H1 (cell line): ENCODE results near the gene YIPF6. TPM values are rescaled to one million over a fixed set of nuclear protein-coding genes. Genes with fewer than 3 reads are reported as not detected.

ENCODE experiments used
- CTCF ChIA-PET: fragments of 300-600 bp; sonication (Branson Sonifier 250); formaldehyde crosslinking; loops from one replicate; lab custom pipeline; 2021; ENCODE audit not compliant: partially characterized antibody; lab: Charles Lee
- POLR2A ChIA-PET: fragments of 300-600 bp; sonication (Branson Sonifier 250); formaldehyde crosslinking; loops from one replicate; lab custom pipeline; 2021; ENCODE audit warnings: inconsistent platforms; ENCODE audit not compliant: partially characterized antibody; lab: Charles Lee
- DNase-seq, 2 experiments: peaks; one replicate each; pipeline versions ENCODE4 v3.0.0 to v3.0.0-alpha.2; 2010 to 2022; ENCODE audit warnings: low spot score in 2 of 2, low read depth in 1 of 2, mixed read lengths in 1 of 2
- FAIRE-seq: peaks from 2 replicates; lab custom pipeline; 2011; peaks lifted over from hg19 to GRCh38; lab: Jason Lieb, UNC
- H2AFZ ChIP-seq: 2 replicates; pipeline ENCODE4 v1.8.1; 2012; ENCODE audit warnings: low read length, inconsistent platforms
- H2AK5ac ChIP-seq: 2 replicates; pipeline ENCODE4 v1.6.1; 2013; ENCODE audit warnings: low read depth, low read length
- H2BK120ac ChIP-seq: replicated peaks from 2 replicates; pipeline ENCODE3; 2013; ENCODE audit warnings: low read depth, low read length, inconsistent platforms
- H2BK12ac ChIP-seq: 2 replicates; pipeline ENCODE4 v1.6.1; 2013; ENCODE audit warnings: low read depth, low read length
- H2BK15ac ChIP-seq: 2 replicates; pipeline ENCODE4 v1.6.1; 2013; ENCODE audit warnings: low read length
- H2BK20ac ChIP-seq: 2 replicates; pipeline ENCODE4 v1.6.1; 2013; ENCODE audit warnings: low read length
- H2BK5ac ChIP-seq: 2 replicates; pipeline ENCODE4 v1.6.1; 2013; ENCODE audit warnings: low read depth, low read length
- H3K14ac ChIP-seq: 2 replicates; pipeline ENCODE4 v1.6.1; 2013; ENCODE audit warnings: inconsistent platforms; ENCODE audit not compliant: insufficient read length
- H3K18ac ChIP-seq: 2 replicates; pipeline ENCODE4 v1.6.1; 2013; ENCODE audit warnings: low read length; ENCODE audit errors: extremely low read depth
- H3K23ac ChIP-seq: 2 replicates; pipeline ENCODE4 v1.6.1; 2013; ENCODE audit warnings: inconsistent platforms; ENCODE audit not compliant: insufficient read length
- H3K23me2 ChIP-seq: 2 replicates; pipeline ENCODE4 v1.6.1; 2013; ENCODE audit warnings: low read depth, low read length
- H3K27ac ChIP-seq: 2 replicates; pipeline ENCODE4 v1.6.1; 2011; ENCODE audit warnings: low read depth, low read length, inconsistent platforms
- H3K27me3 ChIP-seq, 4 experiments: replicated peaks in 1 of 4; 1 replicate in 1 of 4; 2 replicates in 3 of 4; pipeline versions ENCODE4 v1.6.1 to v1.8.1; 2011 to 2013; ENCODE audit warnings: low read length in 3 of 4, mild to moderate bottlenecking in 3 of 4, inconsistent platforms in 2 of 4, mixed read lengths in 2 of 4, moderate library complexity in 1 of 4; ENCODE audit not compliant: control insufficient read depth in 3 of 4, insufficient read depth in 3 of 4; ENCODE audit errors: extremely low read depth in 1 of 4
- H3K36me3 ChIP-seq, 4 experiments: 2 replicates each; pipeline versions ENCODE4 v1.6.1 to v1.8.1; 2011 to 2013; ENCODE audit warnings: mild to moderate bottlenecking in 4 of 4, low read length in 3 of 4, moderate library complexity in 2 of 4, control low read depth in 1 of 4, inconsistent platforms in 1 of 4; ENCODE audit not compliant: insufficient read depth in 4 of 4, control insufficient read depth in 2 of 4
- H3K4ac ChIP-seq: replicated peaks from 2 replicates; pipeline ENCODE3; 2013; ENCODE audit warnings: low read length, low read depth, mixed read lengths, inconsistent platforms; ENCODE audit not compliant: insufficient read length
- H3K4me1 ChIP-seq, 4 experiments: replicated peaks in 1 of 4; 1 replicate in 1 of 4; 2 replicates in 3 of 4; pipeline versions ENCODE4 v1.6.1 to v1.8.1; 2011 to 2013; ENCODE audit warnings: low read length in 3 of 4, inconsistent platforms in 2 of 4, mixed read lengths in 1 of 4; ENCODE audit not compliant: insufficient read depth in 4 of 4, control insufficient read depth in 3 of 4
- H3K4me2 ChIP-seq, 2 experiments: 2 replicates each; pipeline versions ENCODE4 v1.6.1 to v1.8.1; 2011 to 2013; ENCODE audit warnings: low read depth in 2 of 2, low read length in 2 of 2, control low read depth in 1 of 2, inconsistent platforms in 1 of 2, mild to moderate bottlenecking in 1 of 2; ENCODE audit not compliant: insufficient read depth in 1 of 2
- H3K4me3 ChIP-seq, 4 experiments: fragments of 200-600, 300-600 bp in 1 of 4; sonication (generic), shearing (Covaris generic), sonication (Bioruptor Twin) in 1 of 4; 2 replicates each; pipeline versions ENCODE4 v1.5.1 to v1.8.1; 2011 to 2016; ENCODE audit warnings: low read length in 4 of 4, low read depth in 3 of 4, control low read depth in 2 of 4, inconsistent platforms in 2 of 4, mild to moderate bottlenecking in 2 of 4, mixed read lengths in 1 of 4, moderate library complexity in 1 of 4; ENCODE audit not compliant: insufficient read depth in 2 of 4; ENCODE audit errors: extremely low read depth in 1 of 4
- H3K56ac ChIP-seq: replicated peaks from 2 replicates; pipeline ENCODE3; 2013; ENCODE audit warnings: low read depth, mild to moderate bottlenecking, mixed read lengths, low read length, inconsistent platforms; ENCODE audit not compliant: insufficient read length
- H3K79me1 ChIP-seq: 2 replicates; pipeline ENCODE4 v1.6.1; 2013; ENCODE audit warnings: low read depth, low read length, control low read depth
- H3K79me2 ChIP-seq, 2 experiments: 2 replicates each; pipeline versions ENCODE4 v1.6.1 to v1.8.1; 2012 to 2013; ENCODE audit warnings: low read length in 2 of 2, mild to moderate bottlenecking in 2 of 2, inconsistent platforms in 1 of 2; ENCODE audit not compliant: insufficient read depth in 2 of 2, control insufficient read depth in 1 of 2
- H3K9ac ChIP-seq, 4 experiments: replicated peaks in 1 of 4; 1 replicate in 1 of 4; 2 replicates in 3 of 4; pipeline versions ENCODE4 v1.6.1 to v1.8.1; 2011 to 2013; ENCODE audit warnings: low read depth in 3 of 4, low read length in 3 of 4, control low read depth in 2 of 4, mild to moderate bottlenecking in 2 of 4, moderate library complexity in 2 of 4, inconsistent platforms in 1 of 4; ENCODE audit errors: extremely low read depth in 1 of 4
- H3K9me3 ChIP-seq, 2 experiments: 2 replicates each; pipeline versions ENCODE4 v1.6.1 to v1.8.1; 2012 to 2013; ENCODE audit warnings: mild to moderate bottlenecking in 2 of 2, moderate library complexity in 2 of 2, control low read depth in 1 of 2, inconsistent platforms in 1 of 2, low read depth in 1 of 2, low read length in 1 of 2, mixed read lengths in 1 of 2; ENCODE audit not compliant: insufficient read depth in 2 of 2
- H4K20me1 ChIP-seq, 2 experiments: replicated peaks in 1 of 2; 2 replicates each; pipeline versions ENCODE3 to v1.8.1; 2011 to 2013; ENCODE audit warnings: inconsistent platforms in 2 of 2, low read length in 2 of 2, mild to moderate bottlenecking in 1 of 2; ENCODE audit not compliant: insufficient read depth in 2 of 2, control insufficient read depth in 1 of 2
- H4K5ac ChIP-seq: 2 replicates; pipeline ENCODE4 v1.6.1; 2013; ENCODE audit warnings: low read length, low read depth, mixed read lengths, inconsistent platforms; ENCODE audit not compliant: insufficient read length
- H4K8ac ChIP-seq: 2 replicates; pipeline ENCODE4 v1.8.0; 2013; ENCODE audit warnings: mild to moderate bottlenecking, moderate library complexity, low read length, inconsistent platforms; ENCODE audit not compliant: insufficient read depth; ENCODE audit errors: extremely low read depth
- H4K91ac ChIP-seq: replicated peaks from 2 replicates; pipeline ENCODE3; 2013; ENCODE audit warnings: low read length, mixed read lengths, inconsistent platforms; ENCODE audit not compliant: insufficient read length
- CBX8 ChIP-seq: fragments of 300-800, 300-1000 bp; sonication (generic); IDR thresholded peaks from 2 replicates; pipeline ENCODE4 v1.7.1; 2016; ENCODE audit warnings: low read depth, low read length, borderline replicate concordance
- E2F6 ChIP-seq: IDR thresholded peaks from 2 replicates; pipeline ENCODE4 v1.6.1; 2012; ENCODE audit warnings: inconsistent platforms
- JUND ChIP-seq: IDR thresholded peaks from 2 replicates; pipeline ENCODE4 v1.6.1; 2011; ENCODE audit warnings: mild to moderate bottlenecking, improper control_type of control experiment, low read length
- KDM1A ChIP-seq: fragments of 200-600, 300-600 bp; sonication (generic); IDR thresholded peaks from 2 replicates; pipeline ENCODE4 v1.7.1; 2016; ENCODE audit warnings: mild to moderate bottlenecking, low read length, borderline replicate concordance
- KDM4A ChIP-seq: IDR thresholded peaks from one replicate; pipeline ENCODE4 v1.7.1; 2012; ENCODE audit warnings: low read depth, mild to moderate bottlenecking, moderate library complexity, low read length, inconsistent platforms; ENCODE audit not compliant: severe bottlenecking
- KDM5A ChIP-seq: fragments of 200-600 bp; IDR thresholded peaks from 2 replicates; pipeline ENCODE4 v1.7.1; 2012; ENCODE audit warnings: mild to moderate bottlenecking, low read length, inconsistent platforms, mixed read lengths
- POLR2AphosphoS5 ChIP-seq: IDR thresholded peaks from 2 replicates; pipeline ENCODE4 v1.6.1; 2011; ENCODE audit warnings: low read depth, low read length
- RFX5 ChIP-seq: IDR thresholded peaks from 2 replicates; pipeline ENCODE4 v1.6.1; 2011; ENCODE audit warnings: low read depth, low read length, improper control_type of control experiment, borderline replicate concordance
- RXRA ChIP-seq: IDR thresholded peaks from 2 replicates; pipeline ENCODE4 v1.6.1; 2011; ENCODE audit warnings: low read depth, mild to moderate bottlenecking, low read length, moderate library complexity; ENCODE audit not compliant: insufficient read depth
- SIN3A ChIP-seq, 2 experiments: IDR thresholded peaks in 1 of 2; conservative IDR thresholded peaks in 1 of 2; 2 replicates each; pipeline ENCODE4 v1.6.1; 2011 to 2012; ENCODE audit warnings: low read length in 2 of 2, improper control_type of control experiment in 1 of 2, low read depth in 1 of 2, mild to moderate bottlenecking in 1 of 2
- SIRT6 ChIP-seq: IDR thresholded peaks from one replicate; pipeline ENCODE4 v1.7.1; 2012; ENCODE audit warnings: low read length, inconsistent platforms
- SP4 ChIP-seq: IDR thresholded peaks from 2 replicates; pipeline ENCODE4 v1.6.1; 2012; ENCODE audit warnings: low read length, inconsistent platforms
- TAF1 ChIP-seq: IDR thresholded peaks from 2 replicates; pipeline ENCODE4 v1.6.1; 2011; ENCODE audit warnings: mild to moderate bottlenecking, low read depth, low read length
- WGBS, 2 experiments: shearing (Covaris generic) in 1 of 2; methylation state at CpG; one replicate each; pipeline versions ENCODE4 v1.1.6 to v1.1.7; 2013 to 2015; ENCODE audit warnings: low lambda C conversion rate in 2 of 2, mixed read lengths in 2 of 2, inconsistent platforms in 1 of 2, low coverage in 1 of 2, missing lambda C conversion rate in 1 of 2; ENCODE audit not compliant: insufficient replicate concordance in 2 of 2, insufficient coverage in 1 of 2, insufficient read length in 1 of 2; ENCODE audit errors: extremely low coverage in 1 of 2, missing lambda C conversion rate in 1 of 2; 5-methylcytosine and 5-hydroxymethylcytosine counted together
- polyA plus RNA-seq, 7 experiments: library from polyadenylated mRNA; depleted of rRNA in 3 of 7; stranded (reverse) in 5 of 7; unstranded in 2 of 7; fragments of >200 nt in 5 of 7; fragments of 200-250 nt in 2 of 7; gene quantifications; 1 replicate in 5 of 7; 2 replicates in 1 of 7; 4 replicates in 1 of 7; pipeline versions ENCODE4 v1.2.1 to v1.2.3, GENCODE V29; 2011 to 2013; ENCODE audit warnings: missing spikeins in 2 of 7, mixed read lengths in 2 of 7
- total RNA-seq: library from RNA; stranded (reverse); fragmentation: NEBNext Ultra II Directional; extraction: Animal tissue kit (Norgen Biotek cat#: 25700); gene quantifications from 2 replicates; pipeline ENCODE4 v1.2.1, GENCODE V29; 2021

Gene YIPF6
- total and polyA plus RNA-seq, 2 of the 8 experiments (the other 6 are each of a cell fraction or from before 2014, with no cell fraction given): 16.9 to 34.1 TPM

- no peaks in the 10 kb centered on the region for H3K9me3 ChIP-seq
- H2BK20ac ChIP-seq: no peak overlapping the region
- H3K4ac ChIP-seq: no peak overlapping the region
- H3K4me3 ChIP-seq: no peak overlapping the region
- POLR2A ChIA-PET: interaction anchor here (0.9 kb wide), 1 partner anchor 33 kb away, joined by 3 read pairs; no protein-coding TSS in a partner anchor
- H3K4me2 ChIP-seq: no peak overlapping the region
- no peaks in the 10 kb centered on the region for H3K23me2 ChIP-seq
- H2AK5ac ChIP-seq: no peak overlapping the region
- DNase-seq (no peak), FAIRE-seq (no peak)
- no peak overlapping the region for H2BK5ac ChIP-seq
- no peak overlapping the region for H3K14ac ChIP-seq
- H3K56ac ChIP-seq: no peak overlapping the region
- H3K4me1 ChIP-seq: no peaks in the 10 kb centered on the region
- no peaks in the 10 kb centered on the region for H3K79me1 ChIP-seq
- H2AFZ ChIP-seq: no peak overlapping the region
- no peak overlapping the region for H4K8ac ChIP-seq
- no peak overlapping the region for H4K5ac ChIP-seq
- no peak overlapping the region for H2BK120ac ChIP-seq
- no peak overlapping the region for H3K23ac ChIP-seq
- no peaks in the 10 kb centered on the region for H3K36me3 ChIP-seq
- no peak overlapping the region for H3K18ac ChIP-seq
- H2BK15ac ChIP-seq: no peak overlapping the region
- no peak overlapping the region for H4K91ac ChIP-seq
- H4K20me1 ChIP-seq: no peaks in the 10 kb centered on the region
- H3K9ac ChIP-seq: no peak overlapping the region
- H3K27ac ChIP-seq: no peak overlapping the region
- no peak overlapping the region for H2BK12ac ChIP-seq
- H3K27me3 ChIP-seq: no peaks in the 10 kb centered on the region
- CTCF ChIA-PET: no interaction called here
- no peaks in the 10 kb centered on the region for H3K79me2 ChIP-seq
- 71% methylated on average over 1 of the region's 2 CpGs; no CpG with 5 or more reads in 1 of the 2 experiments for WGBS, 2 experiments
- TF ChIP-seq CBX8 (no peak), KDM5A (no peak), JUND (no peak), RXRA (no peak), TAF1 (no peak), SIN3A (conservative IDR thresholded peaks at IDR 0.05 in 1 of 2, IDR thresholded peaks at IDR 0.05 in 1 of 2; ENCODE audit: low read depth in 1 of 2, low read length in 2 of 2) (no peak), RFX5 (no peak), E2F6 (no peak), SIRT6 (no peak), KDM1A (no peak), SP4 (no peak), POLR2AphosphoS5 (no peak), KDM4A (no peak)
These were observed 72.9 kb downstream of the YIPF6 start for GRCh38 chrX:68571610-68572311.
